ENCODE measurements around the gene FRMD4A. TPM values are rescaled to one million over a fixed set of nuclear protein-coding genes. Genes with fewer than 3 reads are reported as not detected.

FRMD4A gene
- total RNA-seq, 2 experiments from 2014 or later: 0.17 TPM; not detected in 1

- H3K27ac ChIP-seq (ENCODE audit: low read depth, low read length, poor library complexity, severe bottlenecking): no peak overlapping the region
- no peaks in the 10 kb centered on the region for H4K20me1 ChIP-seq (ENCODE audit: insufficient read depth, low read length)
- BruUV-seq (replicated peaks): no TSS peak
- ChIA-PET CTCF (ENCODE audit: unreplicated experiment) (no interaction called here), POLR2A (interaction anchor here (1.1 to 1.6 kb wide), 2 partner anchors 10 to 36 kb away, joined by 3 read pairs; no protein-coding TSS in a partner anchor)
- intact Hi-C loops (cut with micrococcal nuclease; ENCODE audit: unreplicated experiment): no loop called here
- no peak overlapping the region for H3K4me3 ChIP-seq (ENCODE audit: low read depth, low read length, poor library complexity, severe bottlenecking)
- no peak overlapping the region for H2AFZ ChIP-seq (ENCODE audit: low read length)
- H3K9me2 ChIP-seq (ENCODE audit: insufficient read depth, low read length): no peaks in the 10 kb centered on the region
- no peak for DNase-seq (ENCODE audit: low spot score)
- H3K9me3 ChIP-seq (ENCODE audit: low read length): no peaks in the 10 kb centered on the region
- no peaks in the 10 kb centered on the region for H3K4me1 ChIP-seq (ENCODE audit: insufficient read depth, low read length, poor library complexity, severe bottlenecking)
- H3K79me2 ChIP-seq (ENCODE audit: insufficient read depth, low read depth, low read length): no peaks in the 10 kb centered on the region
- no peaks in the 10 kb centered on the region for H3K36me3 ChIP-seq (ENCODE audit: insufficient read depth, low read length)
- no peak overlapping the region for H3K4me2 ChIP-seq (ENCODE audit: low read length)
- TF ChIP-seq EZH2phosphoT487 (IDR thresholded peaks at IDR 0.05; ENCODE audit: borderline replicate concordance, low read depth, low read length) (no peak), CTCF (conservative IDR thresholded peaks at IDR 0.05; ENCODE audit: low read length) (no peak)
Measured at GRCh38 chr10:13733071-13733470, 597.7 kb downstream of the FRMD4A start.

GRCh38 chr10:13732465-13732881 lies 598.3 kb downstream of the FRMD4A start:
- BruUV-seq (replicated peaks): no TSS peak
- Histone ChIP-seq H3K36me3 (ENCODE audit: insufficient read depth, low read length) (no peaks in the 10 kb centered on the region), H3K9me2 (ENCODE audit: insufficient read depth, low read length) (no peaks in the 10 kb centered on the region), H3K4me3 (ENCODE audit: low read depth, low read length, poor library complexity, severe bottlenecking) (no peak overlapping the region), H2AFZ (ENCODE audit: low read length) (no peak overlapping the region), H3K27ac (ENCODE audit: low read depth, low read length, poor library complexity, severe bottlenecking) (no peak overlapping the region), H3K4me2 (ENCODE audit: low read length) (no peak overlapping the region), H3K4me1 (ENCODE audit: insufficient read depth, low read length, poor library complexity, severe bottlenecking) (no peaks in the 10 kb centered on the region), H4K20me1 (ENCODE audit: insufficient read depth, low read length) (no peaks in the 10 kb centered on the region), H3K9me3 (ENCODE audit: low read length) (no peaks in the 10 kb centered on the region), H3K79me2 (ENCODE audit: insufficient read depth, low read depth, low read length) (no peaks in the 10 kb centered on the region)
- CTCF ChIA-PET (ENCODE audit: unreplicated experiment): no interaction called here
- no peak for DNase-seq (ENCODE audit: low spot score)
- TF ChIP-seq CTCF (conservative IDR thresholded peaks at IDR 0.05; ENCODE audit: low read length) (no peak), EZH2phosphoT487 (IDR thresholded peaks at IDR 0.05; ENCODE audit: borderline replicate concordance, low read depth, low read length) (no peak)
- POLR2A ChIA-PET: interaction anchor here (0.7 to 1.6 kb wide), 3 partner anchors 9 to 478 kb away, joined by 3 read pairs; no protein-coding TSS in a partner anchor
- intact Hi-C loops (cut with micrococcal nuclease; ENCODE audit: unreplicated experiment): no loop called here

GRCh38 chr10:13731799-13732198 lies 598.9 kb downstream of the FRMD4A start:
- Histone ChIP-seq H2AFZ (ENCODE audit: low read length) (no peak overlapping the region), H3K79me2 (ENCODE audit: insufficient read depth, low read depth, low read length) (no peaks in the 10 kb centered on the region), H3K36me3 (ENCODE audit: insufficient read depth, low read length) (no peaks in the 10 kb centered on the region), H3K4me1 (ENCODE audit: insufficient read depth, low read length, poor library complexity, severe bottlenecking) (no peaks in the 10 kb centered on the region), H3K4me2 (ENCODE audit: low read length) (no peak overlapping the region), H3K9me2 (ENCODE audit: insufficient read depth, low read length) (no peaks in the 10 kb centered on the region), H3K27ac (ENCODE audit: low read depth, low read length, poor library complexity, severe bottlenecking) (no peak overlapping the region), H3K9me3 (ENCODE audit: low read length) (no peaks in the 10 kb centered on the region), H3K4me3 (ENCODE audit: low read depth, low read length, poor library complexity, severe bottlenecking) (no peak overlapping the region), H4K20me1 (ENCODE audit: insufficient read depth, low read length) (no peaks in the 10 kb centered on the region)
- POLR2A ChIA-PET: interaction anchor here (0.6 to 1.1 kb wide), 4 partner anchors 34 to 1018 kb away, joined by 3 to 7 read pairs (median 4); no protein-coding TSS in a partner anchor
- CTCF ChIA-PET (ENCODE audit: unreplicated experiment): interaction anchor here (0.6 kb wide), 1 partner anchor 162 kb away, joined by 3 read pairs; no protein-coding TSS in a partner anchor
- no TSS peak for BruUV-seq (replicated peaks)
- intact Hi-C loops (cut with micrococcal nuclease; ENCODE audit: unreplicated experiment): no loop called here
- no peak for DNase-seq (ENCODE audit: low spot score)
- no peak for TF ChIP-seq EZH2phosphoT487 (IDR thresholded peaks at IDR 0.05; ENCODE audit: borderline replicate concordance, low read depth, low read length)
